Hematopoietic multipotent progenitor cell (in vitro differentiated cells): ENCODE data around the gene AIFM3. TPM values are rescaled to one million over a fixed set of nuclear protein-coding genes. Genes with fewer than 3 reads are reported as not detected.
"Not testable (repeated sequence)": the region's sequence is repeated elsewhere in the genome, so short reads cannot be mapped to it uniquely, and the experiment has no call there.

Experiments
- DNase-seq, 3 donors: peaks; one replicate each; pipeline ENCODE4 v3.0.0-alpha.2; 2011 to 2015; ENCODE audit warnings: low read depth in 2 of 3, low spot score in 2 of 3
- total RNA-seq: library from RNA; depleted of rRNA; stranded (reverse); fragments of >200 nt; gene quantifications from one replicate; pipeline ENCODE4 v1.2.3, GENCODE V29; 2012

The AIFM3 gene
- total RNA-seq, 1 donor: 1.6 TPM

DNA sequence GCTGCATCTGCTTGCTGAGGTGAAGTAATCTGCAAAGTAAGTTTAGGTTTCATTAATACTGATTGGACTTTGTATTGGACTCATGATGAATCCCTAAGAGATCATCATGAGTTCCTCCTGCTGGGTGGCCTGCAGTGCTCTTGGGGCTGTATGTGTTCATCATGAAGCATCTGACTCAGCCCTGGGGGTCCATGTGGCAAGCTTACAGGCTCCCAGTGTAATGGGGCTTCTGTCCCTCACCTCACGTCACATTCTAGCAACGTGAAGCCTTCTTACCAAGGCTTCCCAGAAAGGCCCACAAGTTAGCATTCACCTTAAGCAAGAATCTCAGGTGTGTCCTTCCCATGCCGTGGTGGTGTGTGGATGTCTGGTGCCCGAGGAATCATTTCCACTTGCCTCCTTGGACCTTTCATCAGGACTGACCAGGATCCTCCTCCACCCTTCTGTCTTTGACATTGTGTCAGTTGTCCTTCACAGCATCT is 26.1 kb upstream of the AIFM3 start:
- no peak for DNase-seq

DNA sequence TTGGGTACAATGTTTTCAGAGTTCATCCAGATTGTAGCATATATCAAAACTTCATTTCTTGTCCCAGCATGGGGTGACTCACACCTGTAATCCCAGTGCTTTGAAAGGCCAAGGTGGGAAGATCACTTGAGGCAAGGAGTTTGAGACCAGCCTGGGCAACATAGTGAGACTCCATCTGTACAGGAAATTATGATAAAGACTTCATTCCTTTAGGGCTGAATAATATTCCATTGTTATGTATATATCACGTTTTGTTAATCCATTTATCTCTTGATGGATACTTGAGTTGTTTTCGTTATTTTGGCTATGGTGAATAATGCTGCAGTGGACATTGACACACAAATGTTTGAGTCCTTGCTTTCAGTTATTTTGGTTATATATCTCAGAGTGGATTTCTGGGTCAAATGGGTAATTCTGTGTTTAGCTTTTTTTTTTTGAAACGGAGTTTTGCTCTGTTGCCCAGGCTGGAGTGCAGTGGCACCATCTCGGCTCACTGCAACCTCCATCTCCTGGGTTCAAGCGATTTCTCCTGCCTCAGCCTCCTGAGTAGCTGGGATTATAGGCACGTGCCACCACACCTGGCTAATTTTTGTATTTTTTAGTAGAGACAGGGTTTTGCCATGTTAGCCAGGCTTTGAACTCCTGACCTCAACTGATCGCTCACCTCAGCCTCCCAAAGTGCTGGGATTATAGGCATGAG is 24.7 kb upstream of the AIFM3 start:
- not testable (repeated sequence) for DNase-seq

DNA sequence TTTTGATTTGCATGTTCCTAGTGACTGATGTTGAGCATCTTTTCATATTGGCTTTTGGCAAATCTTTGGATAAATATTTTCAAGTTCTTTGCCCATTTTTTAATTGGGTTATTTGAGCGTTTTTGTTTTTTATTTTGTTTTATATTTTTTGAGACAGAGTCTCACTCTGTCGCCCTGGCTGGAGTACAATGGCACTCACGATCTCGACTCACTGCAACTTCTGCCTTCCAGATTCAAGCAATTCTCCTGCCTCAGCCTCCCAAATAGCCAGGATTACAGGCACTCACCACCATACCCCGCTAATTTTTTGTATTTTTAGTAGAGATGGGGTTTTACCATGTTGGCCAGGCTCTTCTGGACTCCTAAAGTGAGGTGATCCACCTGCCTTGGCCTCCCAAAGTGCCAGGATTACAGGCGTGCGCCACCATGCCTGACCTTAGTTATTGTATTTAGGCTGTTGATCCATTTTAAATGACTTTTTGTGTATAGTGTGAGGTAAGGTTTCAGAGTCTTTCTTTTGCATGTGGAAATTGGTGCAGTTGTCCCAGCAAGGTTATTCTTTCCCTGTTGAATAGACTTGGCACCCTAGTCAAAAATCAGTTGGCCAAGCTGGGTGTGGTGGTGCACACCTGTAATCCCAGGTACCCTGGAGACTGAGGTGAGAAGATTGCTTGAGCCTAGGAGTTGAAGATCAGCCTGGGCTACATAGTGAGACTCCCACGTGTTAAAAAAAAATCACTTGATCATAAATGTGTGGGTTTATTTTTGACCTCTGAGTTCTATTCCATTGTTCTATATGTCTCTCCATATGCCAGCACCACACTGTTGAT is 23.7 kb upstream of the AIFM3 start:
- DNase-seq: no peak

GRCh38 chr22:20944042-20944441 is 23.0 kb upstream of the AIFM3 start:
- no peak for DNase-seq

- no peak for DNase-seq
Measured at GRCh38 chr22:20945578-20945934, 21.5 kb upstream of the AIFM3 start.

DNA sequence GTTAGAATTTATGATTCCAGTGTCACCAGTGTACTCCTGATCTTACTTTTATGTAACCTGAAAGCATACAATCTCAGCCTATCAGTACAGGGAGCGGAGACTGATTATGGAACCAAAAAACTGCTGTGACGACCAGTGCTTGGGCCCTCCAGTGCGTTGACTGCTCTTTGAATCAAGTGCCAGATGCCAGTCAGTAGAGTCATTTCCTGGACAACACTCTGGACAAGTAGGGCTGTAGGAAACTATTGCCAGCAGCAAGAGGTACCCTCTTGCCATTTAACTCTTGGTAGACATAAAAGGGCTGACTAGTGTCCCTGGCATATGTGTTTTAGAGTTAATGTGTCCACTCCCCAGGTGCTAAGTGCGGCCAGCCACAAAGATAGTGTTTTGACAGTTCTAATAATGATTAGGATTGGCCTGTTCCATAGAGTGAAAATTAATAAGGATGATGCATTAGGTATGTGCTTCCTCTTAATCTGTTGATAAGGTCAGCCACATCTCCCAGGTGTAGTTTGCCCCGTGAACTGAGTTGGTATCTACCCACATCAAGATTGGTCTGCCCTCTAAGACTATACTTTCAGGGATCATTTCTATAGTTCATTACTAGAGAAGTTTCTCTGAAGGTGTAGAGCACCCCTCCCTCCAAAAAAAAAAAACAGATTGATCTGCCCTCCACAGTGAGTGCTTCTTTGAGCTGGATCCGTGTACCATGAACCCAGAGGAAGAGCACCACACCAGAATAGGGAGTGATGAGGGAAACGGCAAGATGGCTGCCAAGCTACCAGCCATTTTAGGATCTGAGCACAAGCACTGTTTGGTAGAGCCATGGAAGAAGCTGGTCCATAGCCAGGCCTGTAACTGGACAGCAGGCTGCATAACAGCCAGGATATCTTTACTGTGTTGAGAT is 20.7 kb upstream of the AIFM3 start:
- no peak for DNase-seq

DNA sequence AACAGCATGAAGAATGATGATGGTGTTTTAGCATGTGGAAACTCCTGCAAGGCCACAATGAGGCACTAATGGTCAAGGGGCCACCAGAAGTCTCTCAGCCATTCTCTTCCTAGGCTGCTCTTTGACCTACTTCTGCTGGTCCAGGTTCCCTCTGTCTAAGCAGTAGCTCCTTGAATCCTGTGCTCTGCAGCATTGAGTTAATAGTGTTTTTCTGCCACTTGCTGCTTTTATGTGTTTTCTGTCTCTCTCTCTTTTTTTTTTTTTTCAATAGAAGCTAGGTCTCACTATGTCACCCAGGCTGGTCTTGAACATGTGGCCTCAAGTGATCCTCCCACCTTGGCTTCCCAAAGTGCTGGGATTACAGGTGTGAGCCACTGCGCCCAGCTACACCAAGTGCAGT is 20.1 kb upstream of the AIFM3 start:
- DNase-seq: no peak

DNA sequence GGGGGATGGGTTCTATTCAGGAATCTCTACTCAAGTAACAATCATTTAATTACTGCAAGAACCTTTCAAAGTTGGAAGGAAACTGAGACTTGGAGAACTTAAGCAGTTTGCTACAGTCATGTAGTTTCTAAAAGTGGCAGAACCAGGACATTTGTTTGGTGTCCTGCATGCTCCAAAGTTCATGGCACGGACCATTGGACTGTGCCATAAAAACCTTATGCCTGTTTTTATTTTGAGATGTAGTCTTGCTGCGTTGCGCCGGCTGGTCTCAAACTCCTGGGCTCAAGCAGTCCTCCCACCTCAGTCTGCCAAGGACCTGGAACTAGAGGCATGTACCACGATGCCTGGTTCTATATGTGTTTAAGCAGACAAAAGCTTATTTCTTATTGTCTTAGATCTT is 18.6 kb upstream of the AIFM3 start:
- no peak for DNase-seq

- DNase-seq: no peak
Measured at GRCh38 chr22:20948989-20949388, 18.1 kb upstream of the AIFM3 start.

- DNase-seq: no peak
Measured at GRCh38 chr22:20949698-20950183, 17.3 kb upstream of the AIFM3 start.

DNA sequence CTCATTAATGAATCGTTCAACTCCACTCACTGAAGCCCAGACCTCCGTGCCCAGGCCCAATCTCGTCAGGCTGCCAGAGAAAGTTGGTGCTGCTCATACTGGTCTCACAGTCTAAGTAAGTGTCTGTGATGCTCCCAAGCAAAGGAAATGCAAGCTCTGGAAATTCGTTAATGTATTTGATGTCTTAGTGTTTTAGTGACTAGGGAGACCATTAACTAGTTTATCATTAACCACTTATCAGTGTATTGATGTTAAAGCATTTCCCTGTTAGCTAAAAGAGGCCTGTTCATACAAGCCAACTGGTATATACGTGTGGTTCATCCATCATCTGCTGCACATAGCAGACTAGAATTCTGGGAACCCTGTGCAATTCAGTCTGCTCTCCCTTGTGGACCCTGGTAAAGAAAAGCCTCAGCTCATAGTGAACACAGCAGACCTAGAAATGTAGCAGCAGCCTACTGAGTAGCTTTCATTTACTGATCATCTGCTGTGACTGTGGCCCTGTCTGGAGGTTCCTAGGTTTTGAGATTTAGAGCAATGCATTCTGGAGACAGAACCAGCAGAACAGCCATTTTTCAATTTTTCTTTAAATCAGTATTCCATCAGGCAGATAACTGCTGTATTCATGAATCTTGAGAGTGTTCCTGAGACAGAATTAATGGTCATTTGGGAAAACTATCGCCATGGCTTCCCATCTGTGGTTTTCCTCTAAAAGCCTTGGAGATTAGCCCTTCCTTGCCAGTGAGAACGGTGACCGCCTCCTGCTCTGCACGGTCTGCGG is 15.7 kb upstream of the AIFM3 start:
- DNase-seq: no peak

- DNase-seq: no peak
Measured at GRCh38 chr22:20951932-20952380, 15.1 kb upstream of the AIFM3 start.

- no peak for DNase-seq
Measured at GRCh38 chr22:20952544-20953341, 14.3 kb upstream of the AIFM3 start.

DNA sequence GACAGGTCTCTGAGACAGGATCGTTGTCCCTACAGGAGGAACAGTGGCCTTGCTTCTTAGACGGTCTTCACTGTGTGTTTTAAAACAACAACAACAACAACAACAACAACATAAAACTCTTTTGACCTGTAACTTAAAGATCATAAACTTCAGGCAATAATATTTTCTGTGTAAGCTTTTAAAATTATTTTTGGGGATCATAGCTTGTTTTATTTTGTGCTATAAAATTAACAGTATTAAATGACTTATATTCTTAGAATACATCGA is 13.8 kb upstream of the AIFM3 start:
- DNase-seq: no peak

- no peak for DNase-seq
Measured at GRCh38 chr22:20953668-20954500, 13.2 kb upstream of the AIFM3 start.

- no peak for DNase-seq
Measured at GRCh38 chr22:20955548-20955947, 11.5 kb upstream of the AIFM3 start.

- DNase-seq: no peak
Measured at GRCh38 chr22:20956258-20957101, 10.6 kb upstream of the AIFM3 start.
